Measurements from ENCODE around the gene LRIG1. TPM values are rescaled to one million over a fixed set of nuclear protein-coding genes. Genes with fewer than 3 reads are reported as not detected.

The LRIG1 gene
- total RNA-seq, 1 donor from 2014 or later = 50.8 TPM

DNA sequence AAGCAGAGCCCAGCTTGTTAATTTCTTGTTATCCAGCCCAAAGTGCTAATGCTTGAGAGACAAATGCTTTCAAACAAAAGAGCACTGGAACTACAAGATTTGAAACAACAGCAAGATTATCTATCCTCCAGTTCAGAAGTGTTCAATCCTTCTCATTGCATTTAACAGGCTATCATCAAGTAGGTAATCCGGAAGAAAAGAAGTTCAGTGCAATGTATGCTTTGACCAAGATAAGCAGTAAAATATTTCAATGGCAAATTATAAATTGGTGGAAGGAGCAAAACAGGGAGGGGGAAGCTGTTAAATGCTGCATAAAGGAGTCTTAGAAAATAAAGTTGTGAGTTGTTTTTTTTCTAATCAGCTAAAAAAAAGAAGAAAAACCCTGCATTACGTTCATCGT lies 8.8 kb downstream of the LRIG1 start:
- ATAC-seq (no peak), DNase-seq (ENCODE audit: low spot score) (no peak)
- intact Hi-C loops (cut with DNase I) = loop anchor here (10.0 kb wide), 1 partner anchor 57 kb away; no protein-coding TSS in a partner anchor

DNA sequence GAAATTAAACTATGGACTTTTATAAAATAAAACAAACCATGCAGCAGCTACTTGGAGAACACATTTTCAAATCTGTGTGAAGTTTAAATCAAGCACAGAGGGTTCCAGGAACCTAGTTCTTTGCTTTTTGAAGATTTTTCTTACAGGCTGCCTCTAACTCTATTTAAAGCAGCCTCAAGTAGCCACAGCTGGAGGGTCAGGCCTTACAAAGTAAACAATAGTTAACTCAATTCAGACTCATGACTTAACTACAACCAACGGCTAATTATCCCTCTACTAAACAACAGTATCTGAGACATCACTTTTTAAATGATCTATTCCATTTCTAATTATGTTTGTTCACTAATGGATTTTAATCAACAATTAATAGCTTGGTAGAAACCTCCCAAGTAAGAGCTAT lies 9.8 kb downstream of the LRIG1 start:
- intact Hi-C loops (cut with DNase I) = loop anchor here (10.0 kb wide), 1 partner anchor 56 kb away; no protein-coding TSS in a partner anchor
- DNase-seq (ENCODE audit: low spot score) = no peak
- no peak for ATAC-seq

DNA sequence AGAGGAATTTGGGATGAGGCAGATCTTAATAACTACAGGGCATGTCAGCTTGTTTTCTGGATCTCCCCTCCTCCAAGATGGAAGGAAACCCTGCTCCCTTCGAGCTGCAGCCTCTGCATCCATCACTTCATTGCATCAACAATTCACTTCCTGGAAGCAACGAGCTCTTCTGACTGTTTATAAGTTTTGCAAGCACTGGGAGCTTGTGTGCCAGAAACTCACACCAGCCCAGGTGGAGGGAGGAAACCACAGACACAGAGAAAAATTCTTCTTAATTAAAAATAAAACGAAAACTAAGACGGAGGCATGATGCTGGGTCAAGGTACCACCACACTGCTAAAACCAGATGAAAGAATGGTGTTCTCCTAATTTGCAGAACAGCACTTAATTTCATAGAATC lies 10.6 kb downstream of the LRIG1 start:
- DNase-seq (ENCODE audit: low spot score) (no peak), ATAC-seq (peak; percentile 52)
- intact Hi-C loops (cut with DNase I) = loop anchor here (10.0 kb wide), 1 partner anchor 55 kb away; no protein-coding TSS in a partner anchor

DNA sequence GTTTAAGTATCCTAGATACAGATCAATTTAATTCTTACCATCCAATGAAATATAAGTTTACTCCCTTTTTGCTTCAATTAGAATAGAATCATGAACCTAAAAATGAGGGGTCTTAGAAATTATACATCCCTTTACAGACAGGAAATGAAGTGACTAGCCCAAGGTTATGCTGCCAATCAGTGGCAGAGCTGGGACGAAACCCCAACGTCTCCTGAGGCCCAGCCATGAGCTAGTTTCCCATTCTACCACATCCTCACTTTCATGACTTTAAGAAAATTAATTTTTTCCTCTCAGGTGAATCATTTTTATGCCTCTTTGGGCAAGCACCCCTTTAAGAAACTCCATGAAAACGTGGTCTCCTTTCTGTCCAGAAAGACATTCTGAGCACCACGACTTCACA lies 11.2 kb downstream of the LRIG1 start:
- ATAC-seq = no peak
- intact Hi-C loops (cut with DNase I) = no loop called here
- no peak for DNase-seq (ENCODE audit: low spot score)

DNA sequence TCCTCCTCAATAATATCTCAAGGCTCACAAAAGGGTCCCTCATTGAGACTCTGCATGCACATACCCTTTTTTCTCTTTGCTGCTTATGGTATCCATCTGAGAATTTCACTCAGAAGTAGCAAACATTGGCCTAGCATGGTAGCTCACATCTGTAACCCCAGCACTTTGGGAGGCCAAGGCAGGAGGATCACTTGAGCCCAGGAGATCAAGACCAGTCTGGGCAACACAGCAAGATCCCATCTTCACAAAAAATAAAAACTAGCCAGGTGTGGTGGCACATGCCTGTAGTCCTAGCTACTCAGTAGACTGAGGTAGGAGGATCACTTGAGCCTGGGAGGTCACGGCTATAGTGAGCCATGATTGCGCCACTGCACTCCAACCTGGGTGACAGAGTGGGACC lies 11.7 kb downstream of the LRIG1 start:
- intact Hi-C loops (cut with DNase I) = no loop called here
- DNase-seq (ENCODE audit: low spot score) = no peak
- no peak for ATAC-seq

DNA sequence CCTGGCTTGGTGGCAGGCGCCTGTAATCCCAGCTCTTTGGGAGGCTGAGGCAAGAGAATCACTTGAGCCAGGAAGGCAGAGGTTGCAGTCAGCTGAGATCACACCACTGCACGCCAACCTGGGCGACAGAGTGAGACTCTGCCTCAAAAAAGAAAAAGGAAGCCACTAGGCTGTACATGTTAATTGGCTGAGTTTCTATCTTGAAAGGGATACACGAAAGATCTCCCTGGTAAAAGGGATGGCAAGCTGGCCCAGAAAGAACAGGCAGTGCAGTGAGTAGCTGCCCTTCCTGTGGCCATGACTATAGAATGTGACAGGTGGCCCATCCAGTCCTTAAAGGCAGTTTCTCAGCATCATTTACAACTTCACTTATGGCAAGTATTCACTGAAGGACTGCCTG lies 12.3 kb downstream of the LRIG1 start:
- intact Hi-C loops (cut with DNase I) = no loop called here
- DNase-seq (ENCODE audit: low spot score) (no peak), ATAC-seq (no peak)

- no peak for DNase-seq (ENCODE audit: low spot score)
- peak; percentile 55 for ATAC-seq
- intact Hi-C loops (cut with DNase I) = no loop called here
Measured at GRCh38 chr3:66487465-66487864, 13.4 kb downstream of the LRIG1 start.

GRCh38 chr3:66486646-66487045 lies 14.2 kb downstream of the LRIG1 start:
- intact Hi-C loops (cut with DNase I) = no loop called here
- ATAC-seq (no peak), DNase-seq (ENCODE audit: low spot score) (no peak)

DNA sequence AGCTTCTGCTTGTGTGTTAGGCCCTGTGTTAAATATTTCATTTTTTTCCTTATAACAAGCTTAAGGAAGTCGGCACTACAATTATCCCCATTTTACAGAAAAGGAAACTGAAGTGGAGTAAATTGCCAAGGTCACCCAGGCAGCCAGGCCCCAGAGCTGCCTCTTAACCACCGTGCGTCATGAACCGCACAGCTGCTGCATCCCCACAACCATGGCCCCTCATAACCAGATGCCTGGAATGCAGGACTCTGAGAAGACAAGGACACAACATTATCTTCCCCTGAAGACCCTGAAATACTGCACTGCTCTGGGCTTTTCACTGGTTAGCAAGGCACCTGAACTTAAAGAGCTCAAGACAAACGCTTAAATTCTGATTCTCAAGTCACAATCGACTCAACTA lies 14.6 kb downstream of the LRIG1 start:
- DNase-seq (ENCODE audit: low spot score) (no peak), ATAC-seq (no peak)
- intact Hi-C loops (cut with DNase I) = no loop called here

DNA sequence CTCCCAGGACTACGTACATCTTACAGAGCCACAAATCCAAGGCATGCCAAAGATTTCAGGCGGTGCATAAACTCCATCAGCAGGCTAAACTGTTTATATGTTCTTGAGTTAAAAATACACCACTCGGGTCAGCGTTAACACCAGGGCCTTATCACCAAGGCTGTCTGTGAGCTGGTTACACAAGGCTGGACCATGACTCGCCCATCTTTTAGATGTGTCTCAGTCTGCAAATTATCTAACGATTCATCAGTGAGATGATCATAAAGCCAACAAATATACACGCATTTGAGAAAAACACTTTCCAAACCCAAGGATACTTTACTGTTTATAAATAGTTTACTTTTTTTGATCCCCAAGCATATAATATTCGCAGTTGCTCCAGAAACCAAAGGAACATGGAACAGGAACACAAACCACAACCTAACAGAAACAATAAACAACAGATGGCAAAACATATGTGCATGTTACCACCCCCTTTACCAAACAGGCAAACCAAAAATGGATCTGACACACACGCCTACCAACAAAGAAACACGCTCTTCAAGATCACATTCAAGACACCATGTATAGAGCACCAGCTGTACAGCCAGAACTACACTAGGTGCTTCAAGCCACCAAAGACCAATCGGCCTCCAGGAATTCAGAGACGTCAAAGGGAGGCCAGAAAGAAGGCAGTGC lies 15.4 kb downstream of the LRIG1 start:
- DNase-seq (ENCODE audit: low spot score) = no peak
- ATAC-seq = no peak
- intact Hi-C loops (cut with DNase I) = no loop called here

DNA sequence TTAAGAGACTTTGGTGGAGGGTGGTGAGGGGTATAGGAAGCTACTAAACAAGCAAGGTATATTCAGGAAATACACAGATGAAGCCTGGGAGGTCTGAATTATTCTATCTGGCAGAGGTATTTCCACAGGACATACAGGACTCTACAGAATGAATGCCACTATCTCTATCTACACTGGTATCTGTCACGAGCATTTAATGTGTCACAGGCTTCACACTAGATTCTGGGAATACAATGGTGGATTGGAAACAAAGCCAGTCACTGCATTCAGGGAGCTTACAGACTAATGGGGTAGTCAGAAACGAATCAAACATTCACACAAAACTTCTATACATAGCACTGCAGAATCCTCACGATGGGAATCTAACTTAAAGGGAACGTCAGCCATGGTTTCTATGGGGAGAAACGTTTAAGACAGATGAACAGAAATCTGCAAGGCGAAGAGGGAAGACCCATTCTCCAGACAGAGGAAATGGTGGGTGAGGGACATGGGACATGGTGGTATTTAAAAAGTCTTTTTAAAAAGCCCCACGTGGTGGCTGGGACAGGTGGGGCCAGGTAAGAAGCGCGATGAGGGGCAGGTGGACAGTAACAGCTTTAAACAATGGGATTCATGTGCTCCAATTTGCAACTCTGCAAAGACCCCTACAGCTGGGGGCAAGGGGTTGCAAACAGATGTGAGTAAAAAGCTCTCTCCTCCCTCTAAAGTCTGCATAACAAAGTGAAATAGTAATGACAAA lies 16.5 kb downstream of the LRIG1 start:
- no peak for ATAC-seq
- intact Hi-C loops (cut with DNase I) = no loop called here

DNA sequence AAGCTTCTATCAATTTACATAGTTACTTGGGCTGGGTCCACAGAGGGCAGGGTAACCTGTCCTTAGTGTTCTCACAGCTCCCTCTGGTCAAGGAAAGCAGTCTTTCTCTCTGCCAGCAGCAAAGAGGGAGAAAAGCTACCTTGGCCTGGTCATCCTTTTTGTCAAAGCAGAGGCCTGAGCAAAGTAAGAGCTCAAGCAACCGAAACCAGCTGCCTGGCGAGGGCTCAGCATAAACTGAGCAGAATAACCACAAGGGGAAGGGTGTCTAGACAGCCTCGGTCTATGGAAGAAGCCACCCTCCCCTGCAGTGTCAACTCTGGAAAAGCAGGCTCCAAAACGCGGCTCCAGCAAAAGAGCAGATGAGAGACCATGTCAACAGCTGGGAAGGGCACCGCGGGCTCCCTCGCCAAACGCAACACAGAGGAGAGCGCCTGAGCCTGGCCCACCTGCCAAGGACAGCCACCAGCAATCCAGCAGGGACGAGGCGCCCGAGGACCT lies 17.4 kb downstream of the LRIG1 start:
- DNase-seq (ENCODE audit: low spot score) (no peak), ATAC-seq (peak; percentile 71)
- intact Hi-C loops (cut with DNase I) = no loop called here

More for the DNA sequence above, 16.5 kb downstream of the LRIG1 start:
- DNase-seq (ENCODE audit: low spot score) = no peak

- intact Hi-C loops (cut with DNase I) = no loop called here
- peak; percentile 81 for DNase-seq (ENCODE audit: low spot score)
- peak; percentile 90 for ATAC-seq
Measured at GRCh38 chr3:66483006-66483405, 17.8 kb downstream of the LRIG1 start.

DNA sequence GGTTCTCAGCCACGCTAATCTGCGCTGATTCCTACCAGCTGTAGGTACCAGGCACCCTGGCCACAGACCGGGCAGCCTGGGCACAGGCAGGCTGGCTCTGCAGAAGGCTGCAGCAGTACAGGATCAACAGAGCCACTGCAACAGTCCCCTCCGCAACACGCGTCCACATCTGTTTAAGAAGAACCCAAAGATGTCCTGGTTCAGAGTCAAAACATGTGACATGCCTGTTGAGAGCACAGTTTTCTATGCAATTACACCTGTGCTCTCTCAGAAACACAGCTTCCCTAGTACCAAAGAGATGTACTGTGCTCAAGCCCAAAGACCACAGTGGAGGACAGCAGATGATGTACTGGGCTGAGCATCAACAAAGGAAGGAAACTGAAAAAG lies 18.8 kb downstream of the LRIG1 start:
- DNase-seq (ENCODE audit: low spot score) (no peak), ATAC-seq (no peak)
- intact Hi-C loops (cut with DNase I) = no loop called here

DNA sequence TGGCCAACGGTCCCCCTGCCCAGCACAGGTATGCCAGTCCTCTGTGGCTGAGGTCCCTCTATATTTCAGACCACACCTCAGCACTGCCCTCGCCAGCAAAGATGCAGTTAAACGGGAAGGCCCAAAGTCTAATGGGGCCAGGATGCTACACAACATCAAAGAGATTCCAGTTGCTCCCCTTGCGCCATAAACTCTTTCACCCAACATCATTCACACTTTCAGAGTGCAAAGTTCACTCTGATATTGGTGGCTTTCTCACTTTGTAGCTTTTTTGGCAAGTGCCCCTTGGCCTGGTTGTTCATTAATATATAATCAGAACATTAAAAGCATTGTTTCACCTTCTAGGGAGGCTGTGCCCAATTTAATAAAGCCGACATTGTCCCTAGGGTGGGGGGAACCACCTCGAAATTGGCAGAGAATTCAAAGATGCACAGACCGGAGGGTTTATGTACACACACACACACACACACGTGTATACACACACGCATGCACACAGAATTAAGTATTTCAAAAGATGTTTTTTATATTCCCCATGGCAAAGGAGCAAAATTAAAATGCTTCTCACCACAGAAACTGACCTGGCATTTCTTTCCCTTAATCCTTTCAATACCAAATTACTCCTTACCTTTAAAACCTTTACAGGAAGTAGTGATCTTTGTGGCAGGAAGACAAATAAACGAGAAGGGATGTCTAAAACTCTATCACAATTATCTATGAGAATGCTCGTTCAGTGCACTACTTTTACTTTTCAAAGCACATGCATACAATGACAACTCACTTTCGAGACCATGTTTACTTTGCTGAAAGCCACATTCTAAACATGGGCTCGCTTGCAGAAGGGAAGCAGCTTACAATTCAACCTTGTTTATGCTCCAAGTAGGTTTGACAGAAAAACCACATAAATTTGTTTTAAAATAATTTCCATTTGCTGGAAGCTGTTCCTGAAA lies 19.5 kb downstream of the LRIG1 start:
- no peak for ATAC-seq
- intact Hi-C loops (cut with DNase I) = no loop called here
- no peak for DNase-seq (ENCODE audit: low spot score)

GRCh38 chr3:66480666-66481065 lies 20.2 kb downstream of the LRIG1 start:
- intact Hi-C loops (cut with DNase I) = no loop called here
- ATAC-seq (no peak), DNase-seq (ENCODE audit: low spot score) (no peak)

DNA sequence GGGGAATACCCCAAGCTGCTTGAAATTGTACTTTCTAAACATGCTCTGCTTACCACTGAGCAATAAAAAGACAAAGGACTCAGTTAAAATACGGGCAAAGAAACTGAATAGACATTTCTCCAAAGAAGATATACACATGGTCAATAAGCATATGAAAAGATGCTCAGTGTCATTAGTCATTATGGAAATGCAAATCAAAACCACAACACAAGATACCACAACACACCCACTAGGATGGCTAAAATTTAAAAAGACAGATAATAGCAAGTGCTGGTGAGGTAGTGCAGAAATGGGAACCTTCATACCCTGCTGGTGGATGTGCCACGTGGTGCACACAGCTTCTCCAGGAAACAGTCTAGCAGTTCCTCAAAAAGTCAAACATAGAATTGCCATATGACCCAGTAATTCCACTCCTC lies 21.3 kb downstream of the LRIG1 start:
- DNase-seq (ENCODE audit: low spot score) (no peak), ATAC-seq (no peak)
- intact Hi-C loops (cut with DNase I) = no loop called here

DNA sequence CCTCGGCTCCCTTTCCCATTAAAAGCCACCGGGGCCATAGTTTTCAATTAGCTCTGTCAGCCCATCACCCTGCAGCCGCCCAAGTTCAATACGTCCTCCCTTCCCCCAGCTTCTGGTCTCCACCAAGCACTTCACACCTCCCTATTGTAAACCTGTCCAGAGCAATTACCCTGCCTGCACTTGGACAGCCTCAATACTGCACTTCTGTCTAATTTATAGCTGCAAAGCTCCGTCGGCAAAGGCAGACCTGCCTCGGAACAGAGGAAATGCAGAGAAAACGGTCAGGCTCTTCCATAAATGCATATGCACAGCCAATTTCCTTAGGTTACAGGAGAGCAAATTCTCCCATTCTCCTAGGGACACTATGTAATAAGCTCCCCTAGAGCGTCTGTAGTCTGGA lies 21.9 kb downstream of the LRIG1 start:
- no peak for DNase-seq (ENCODE audit: low spot score)
- ATAC-seq = no peak
- intact Hi-C loops (cut with DNase I) = no loop called here

GRCh38 chr3:66477856-66478255 lies 23.0 kb downstream of the LRIG1 start:
- no peak for DNase-seq (ENCODE audit: low spot score)
- ATAC-seq = no peak
- intact Hi-C loops (cut with DNase I) = no loop called here

Data from sciatic nerve (tissue), 2 donors.